Measurements from ENCODE around the gene CASTOR1.
"Not testable (repeated sequence)": the region's sequence is repeated elsewhere in the genome, so short reads cannot be mapped to it uniquely, and the experiment has no call there.

Gene CASTOR1

GRCh38 chr22:30289141-30289979, at the start of gene CASTOR1:
TSS of gene CASTOR1 (minus strand) at chr22:30289505. CDS start at chr22:30289497, 8 bp downstream.
- DNase-seq: peak; percentile 97

- no peak for DNase-seq
Observed at GRCh38 chr22:30338802-30339201, 49.5 kb upstream of the CASTOR1 start.

GRCh38 chr22:30338341-30338740, 49.0 kb upstream of the CASTOR1 start:
- not testable (repeated sequence) for DNase-seq

- no peak for DNase-seq
Observed at GRCh38 chr22:30337461-30337778, 48.1 kb upstream of the CASTOR1 start.

- no peak for DNase-seq
Observed at GRCh38 chr22:30336752-30337460, 47.6 kb upstream of the CASTOR1 start.

GRCh38 chr22:30335236-30335635, 45.9 kb upstream of the CASTOR1 start:
- DNase-seq: no peak

- no peak for DNase-seq
Observed at GRCh38 chr22:30334646-30335045, 45.3 kb upstream of the CASTOR1 start.

GRCh38 chr22:30333707-30334087, 44.4 kb upstream of the CASTOR1 start:
- peak; percentile 41 for DNase-seq

GRCh38 chr22:30332994-30333706, 43.8 kb upstream of the CASTOR1 start:
- DNase-seq: no peak

- DNase-seq: no peak
Observed at GRCh38 chr22:30332551-30332950, 43.2 kb upstream of the CASTOR1 start.

GRCh38 chr22:30328466-30329049, 39.3 kb upstream of the CASTOR1 start:
- DNase-seq: no peak

- no peak for DNase-seq
Observed at GRCh38 chr22:30327864-30328345, 38.6 kb upstream of the CASTOR1 start.

GRCh38 chr22:30326706-30327362, 37.5 kb upstream of the CASTOR1 start, which contains the start of gene TBC1D10A:
TSS of gene TBC1D10A (minus strand) at chr22:30326941. CDS start at chr22:30326881, 60 bp downstream.
- DNase-seq: peak; percentile 95

- peak; percentile 42 for DNase-seq
Observed at GRCh38 chr22:30326255-30326705, 37.0 kb upstream of the CASTOR1 start.

GRCh38 chr22:30325724-30326254, 36.5 kb upstream of the CASTOR1 start:
- DNase-seq: no peak

- no peak for DNase-seq
Observed at GRCh38 chr22:30325065-30325720, 35.9 kb upstream of the CASTOR1 start.

- DNase-seq: peak; percentile 53
Observed at GRCh38 chr22:30324014-30324730, 34.9 kb upstream of the CASTOR1 start.

- no peak for DNase-seq
Observed at GRCh38 chr22:30323246-30323645, 33.9 kb upstream of the CASTOR1 start.

- DNase-seq: no peak
Observed at GRCh38 chr22:30321461-30321860, 32.2 kb upstream of the CASTOR1 start.

- DNase-seq: no peak
Observed at GRCh38 chr22:30320021-30320556, 30.8 kb upstream of the CASTOR1 start.
